ENCODE data around the gene TET2.

TET2 gene

DNA sequence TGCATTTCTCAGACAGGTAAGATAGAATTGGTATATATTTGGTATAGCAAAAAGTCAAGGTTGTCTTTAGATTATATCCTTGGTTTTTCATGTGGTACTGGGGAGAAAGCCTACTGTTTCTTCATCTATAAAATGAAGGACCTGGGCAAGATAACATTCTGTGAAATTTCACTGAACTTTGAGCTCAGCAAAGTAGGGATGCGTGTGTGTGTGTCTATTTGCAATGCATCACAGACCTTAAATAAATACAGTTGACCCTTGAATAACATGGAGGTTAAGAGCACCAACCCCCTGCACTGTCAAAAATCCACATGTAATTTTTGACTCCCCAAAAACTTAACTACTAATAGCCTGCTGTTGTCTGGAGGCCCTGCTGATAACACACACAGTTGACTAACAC is 25.2 kb downstream of the TET2 start:
- Histone ChIP-seq H3K9ac (no peak overlapping the region), H3K4me3 (ENCODE audit: low read depth, low read length) (no peak overlapping the region), H3K4me2 (ENCODE audit: low read length) (no peak overlapping the region), H3K79me2 (peaks cover 2% of the 10 kb centered on the region), H3K27ac (no peak overlapping the region), H2AFZ (no peak overlapping the region), H3K36me3 (ENCODE audit: control insufficient read depth, insufficient read depth, low read length) (no peaks in the 10 kb centered on the region), H3K9me3 (ENCODE audit: control insufficient read depth, low read length) (no peaks in the 10 kb centered on the region), H3K27me3 (ENCODE audit: control insufficient read depth, insufficient read depth, low read length) (no peaks in the 10 kb centered on the region), H3K4me1 (no peaks in the 10 kb centered on the region)
- TF ChIP-seq, protein P1, sequence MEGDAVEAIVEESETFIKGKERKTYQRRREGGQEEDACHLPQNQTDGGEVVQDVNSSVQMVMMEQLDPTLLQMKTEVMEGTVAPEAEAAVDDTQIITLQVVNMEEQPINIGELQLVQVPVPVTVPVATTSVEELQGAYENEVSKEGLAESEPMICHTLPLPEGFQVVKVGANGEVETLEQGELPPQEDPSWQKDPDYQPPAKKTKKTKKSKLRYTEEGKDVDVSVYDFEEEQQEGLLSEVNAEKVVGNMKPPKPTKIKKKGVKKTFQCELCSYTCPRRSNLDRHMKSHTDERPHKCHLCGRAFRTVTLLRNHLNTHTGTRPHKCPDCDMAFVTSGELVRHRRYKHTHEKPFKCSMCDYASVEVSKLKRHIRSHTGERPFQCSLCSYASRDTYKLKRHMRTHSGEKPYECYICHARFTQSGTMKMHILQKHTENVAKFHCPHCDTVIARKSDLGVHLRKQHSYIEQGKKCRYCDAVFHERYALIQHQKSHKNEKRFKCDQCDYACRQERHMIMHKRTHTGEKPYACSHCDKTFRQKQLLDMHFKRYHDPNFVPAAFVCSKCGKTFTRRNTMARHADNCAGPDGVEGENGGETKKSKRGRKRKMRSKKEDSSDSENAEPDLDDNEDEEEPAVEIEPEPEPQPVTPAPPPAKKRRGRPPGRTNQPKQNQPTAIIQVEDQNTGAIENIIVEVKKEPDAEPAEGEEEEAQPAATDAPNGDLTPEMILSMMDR (IDR thresholded peaks at IDR 0.05): no peak

DNA sequence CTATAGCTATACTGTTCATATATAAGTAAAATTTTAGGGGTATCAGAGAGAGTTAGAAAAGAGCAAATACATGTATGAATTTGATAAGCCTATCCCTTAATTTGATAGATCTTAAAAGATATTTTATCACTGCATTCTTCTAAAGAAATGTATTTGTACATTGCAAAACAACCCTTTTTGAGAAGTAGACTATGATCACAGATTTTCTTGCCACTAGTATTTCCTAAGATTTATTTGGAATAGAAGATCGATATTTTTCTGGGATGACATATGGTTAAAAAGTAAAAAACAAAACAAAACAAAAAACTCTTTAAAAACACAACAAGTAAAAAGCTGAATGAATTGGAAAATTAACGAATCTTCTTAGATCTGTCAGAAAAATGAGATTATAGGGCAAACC is 27.4 kb downstream of the TET2 start:
- H3K27me3 ChIP-seq (ENCODE audit: control insufficient read depth, insufficient read depth, low read length): no peaks in the 10 kb centered on the region
- H3K36me3 ChIP-seq (ENCODE audit: control insufficient read depth, insufficient read depth, low read length): no peaks in the 10 kb centered on the region
- H3K27ac ChIP-seq: no peak overlapping the region
- H3K9me3 ChIP-seq (ENCODE audit: control insufficient read depth, low read length): no peaks in the 10 kb centered on the region
- H3K9ac ChIP-seq: no peak overlapping the region
- H3K4me2 ChIP-seq (ENCODE audit: low read length): no peak overlapping the region
- H3K4me1 ChIP-seq: no peaks in the 10 kb centered on the region
- no peak overlapping the region for H2AFZ ChIP-seq
- TF ChIP-seq, protein P1 (IDR thresholded peaks at IDR 0.05): no peak
- H3K79me2 ChIP-seq: no peaks in the 10 kb centered on the region
- no peak overlapping the region for H3K4me3 ChIP-seq (ENCODE audit: low read depth, low read length)

DNA sequence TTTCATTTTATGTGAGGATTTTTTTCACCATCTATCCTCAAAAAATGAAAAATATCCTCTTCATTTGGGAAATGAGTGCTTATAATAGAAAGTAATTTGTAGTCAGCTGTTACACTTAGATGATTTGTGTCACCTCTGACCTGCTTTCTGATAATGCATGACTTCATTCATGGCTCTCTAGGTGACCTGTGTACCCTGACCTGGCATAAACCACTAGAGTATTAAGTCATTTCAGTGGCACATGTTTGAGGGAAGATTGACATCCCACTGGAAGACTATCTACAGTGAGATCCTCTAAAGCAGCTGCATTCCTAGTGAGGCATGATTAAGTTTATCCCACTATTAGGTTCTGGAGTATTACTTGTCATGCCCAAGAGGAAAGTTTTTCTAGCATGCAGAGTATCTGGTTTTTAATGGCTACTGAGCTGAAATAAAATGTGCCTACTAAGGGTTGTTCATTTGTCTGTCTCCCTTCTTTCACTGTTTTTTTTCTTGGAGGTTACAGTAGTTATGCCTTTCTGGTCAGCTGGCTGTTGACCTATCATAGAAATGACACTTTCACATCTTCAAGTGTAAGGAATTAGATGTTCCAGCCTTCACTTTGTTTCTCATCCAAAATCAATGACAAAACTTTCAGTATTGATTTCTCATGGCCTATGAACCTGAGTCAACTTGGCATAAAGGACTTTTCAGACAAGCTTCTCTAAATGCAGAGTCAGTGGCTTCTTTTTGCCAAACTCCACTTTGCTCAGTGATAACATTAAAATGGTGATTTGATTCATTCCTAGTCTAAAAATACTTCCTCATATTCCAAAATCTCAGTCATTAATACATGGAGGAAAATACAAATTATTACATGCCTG is 33.1 kb downstream of the TET2 start:
- Histone ChIP-seq H2AFZ (no peak overlapping the region), H3K4me2 (ENCODE audit: low read length) (no peak overlapping the region), H3K27ac (no peak overlapping the region)

DNA sequence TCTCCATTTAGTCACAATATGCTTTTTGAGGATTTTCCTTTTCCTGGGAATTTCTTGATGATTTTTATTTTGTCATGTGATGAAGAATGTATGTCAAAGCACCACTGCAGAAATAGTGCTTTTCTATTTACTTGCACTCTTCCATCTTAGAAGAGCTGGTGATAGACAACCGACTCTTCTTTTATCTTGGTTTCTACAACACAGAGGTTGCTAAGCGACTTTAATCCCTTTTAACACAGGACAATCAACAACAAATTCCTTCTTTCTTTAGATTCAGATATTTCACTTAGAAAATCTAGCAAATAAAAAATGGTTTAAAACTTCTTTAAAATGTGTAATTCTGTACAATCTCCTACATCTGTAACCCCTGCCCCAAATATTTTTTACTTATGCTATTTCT is 34.6 kb downstream of the TET2 start:
- H3K27me3 ChIP-seq (ENCODE audit: control insufficient read depth, insufficient read depth, low read length): no peaks in the 10 kb centered on the region
- peaks cover 3% of the 10 kb centered on the region for H3K4me1 ChIP-seq
- H3K9me3 ChIP-seq (ENCODE audit: control insufficient read depth, low read length): no peaks in the 10 kb centered on the region
- H3K9ac ChIP-seq: no peak overlapping the region
- H3K36me3 ChIP-seq (ENCODE audit: control insufficient read depth, insufficient read depth, low read length): no peaks in the 10 kb centered on the region
- H2AFZ ChIP-seq: no peak overlapping the region
- no peaks in the 10 kb centered on the region for H3K79me2 ChIP-seq
- H3K4me3 ChIP-seq (ENCODE audit: low read depth, low read length): no peak overlapping the region
- no peak overlapping the region for H3K4me2 ChIP-seq (ENCODE audit: low read length)
- H3K27ac ChIP-seq: no peak overlapping the region
- TF ChIP-seq, protein P1 (IDR thresholded peaks at IDR 0.05): no peak

More for the DNA sequence above, 33.1 kb downstream of the TET2 start:
- Histone ChIP-seq H3K9me3 (ENCODE audit: control insufficient read depth, low read length) (no peaks in the 10 kb centered on the region), H3K79me2 (no peaks in the 10 kb centered on the region), H3K9ac (no peak overlapping the region), H3K36me3 (ENCODE audit: control insufficient read depth, insufficient read depth, low read length) (no peaks in the 10 kb centered on the region), H3K27me3 (ENCODE audit: control insufficient read depth, insufficient read depth, low read length) (no peaks in the 10 kb centered on the region), H3K4me1 (peaks cover 3% of the 10 kb centered on the region), H3K4me3 (ENCODE audit: low read depth, low read length) (no peak overlapping the region)
- TF ChIP-seq, protein P1 (IDR thresholded peaks at IDR 0.05): no peak

DNA sequence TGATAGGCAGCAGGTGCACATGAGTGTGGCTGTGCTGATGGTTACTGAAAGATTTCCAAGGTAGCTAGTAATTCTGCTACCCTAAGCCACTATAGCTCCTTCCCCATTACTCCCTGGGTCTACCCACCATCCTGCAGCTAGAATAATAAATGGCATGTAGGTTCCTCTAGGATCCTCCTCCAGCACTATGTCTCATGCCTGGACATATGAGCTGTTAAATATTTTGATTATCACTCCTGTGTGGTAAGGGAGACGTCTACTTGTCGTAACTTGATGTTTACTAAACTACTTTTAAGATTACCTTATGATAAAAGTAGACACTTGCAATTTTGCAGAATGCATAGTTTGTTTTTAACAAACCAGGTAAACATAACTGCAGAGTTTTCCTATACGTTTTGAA is 35.5 kb downstream of the TET2 start:
- TF ChIP-seq, protein P1 (IDR thresholded peaks at IDR 0.05): no peak
- H3K4me1 ChIP-seq: peaks cover 3% of the 10 kb centered on the region
- H3K9me3 ChIP-seq (ENCODE audit: control insufficient read depth, low read length): no peaks in the 10 kb centered on the region
- H3K27ac ChIP-seq: no peak overlapping the region
- H3K4me2 ChIP-seq (ENCODE audit: low read length): no peak overlapping the region
- no peak overlapping the region for H3K9ac ChIP-seq
- H3K27me3 ChIP-seq (ENCODE audit: control insufficient read depth, insufficient read depth, low read length): no peaks in the 10 kb centered on the region
- H3K36me3 ChIP-seq (ENCODE audit: control insufficient read depth, insufficient read depth, low read length): no peaks in the 10 kb centered on the region
- no peaks in the 10 kb centered on the region for H3K79me2 ChIP-seq
- H2AFZ ChIP-seq: no peak overlapping the region
- no peak overlapping the region for H3K4me3 ChIP-seq (ENCODE audit: low read depth, low read length)
